Ovary (tissue), 3 donors: ENCODE measurements around the gene MFN1.

Source experiments
- CTCF ChIP-seq, 3 donors: fragments of 450-650 bp in 2 of 3; fragments of 200-600 bp in 1 of 3; IDR thresholded peaks; one replicate each; pipeline versions ENCODE4 v1.5.1 to v1.8.0; 2016 to 2022; ENCODE audit warnings: antibody characterized with exemption in 3 of 3, mild to moderate bottlenecking in 1 of 3
- POLR2A ChIP-seq: fragments of 450-650 bp; IDR thresholded peaks from one replicate; pipeline ENCODE4 v1.6.1; 2017; ENCODE audit warnings: antibody characterized with exemption, mild to moderate bottlenecking, moderate library complexity
- donor health status: DM: no; HTN: no; CAD: no.

- TF ChIP-seq CTCF (IDR thresholded peaks at IDR 0.05), result no peak
- TF ChIP-seq POLR2A, result no peak
Measured at GRCh38 chr3:179299316-179299715, 48.2 kb upstream of the MFN1 start.
